ENCODE measurements around the gene RBM28.

The RBM28 gene

DNA sequence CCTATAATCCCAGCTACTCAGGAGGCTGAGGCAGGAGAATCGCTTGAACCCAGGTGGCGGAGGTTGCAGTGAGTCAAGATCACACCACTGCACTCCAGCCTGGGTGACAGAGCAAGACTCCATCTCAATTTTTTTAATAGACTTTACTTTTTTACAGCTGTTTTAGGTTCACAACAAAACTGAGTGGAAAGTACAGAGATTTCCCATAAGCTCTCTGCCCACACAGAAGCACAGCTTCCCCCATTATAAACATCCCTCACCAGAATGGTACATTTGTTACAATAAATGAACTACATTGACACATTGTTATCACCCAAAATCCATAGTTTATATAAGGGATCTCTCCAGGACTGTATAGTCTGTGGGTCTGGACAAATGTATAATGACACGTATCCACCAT, 32.4 kb upstream of the RBM28 start:
- DNase-seq (ENCODE audit: extremely low read depth in 1 of 2, low read depth in 1 of 2), result no peak

- DNase-seq (ENCODE audit: extremely low read depth in 1 of 2, low read depth in 1 of 2), result no peak
These were observed 30.3 kb upstream of the RBM28 start for GRCh38 chr7:128374041-128374440.

- DNase-seq (ENCODE audit: extremely low read depth in 1 of 2, low read depth in 1 of 2), result no peak
These were observed 29.9 kb upstream of the RBM28 start for GRCh38 chr7:128373606-128374005.

DNA sequence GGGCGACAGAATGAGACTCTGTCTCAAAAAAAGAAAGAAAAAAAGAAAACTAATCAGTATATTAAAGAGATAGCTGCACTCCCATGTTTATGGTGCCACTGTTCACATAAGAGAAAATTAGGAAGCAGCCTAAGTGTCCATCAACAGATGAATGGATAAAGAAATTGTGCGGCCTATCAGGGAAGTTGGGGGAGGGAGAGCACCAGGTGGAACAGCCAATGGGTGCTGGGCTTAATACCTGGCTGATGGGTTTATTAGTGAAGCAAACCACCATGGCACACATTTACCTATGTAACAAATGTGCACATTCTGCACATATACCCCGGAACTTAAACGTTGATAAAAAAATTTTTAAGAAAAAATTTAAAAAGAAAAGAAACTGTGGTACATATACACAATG, 26.8 kb upstream of the RBM28 start:
- no peak for DNase-seq (ENCODE audit: extremely low read depth in 1 of 2, low read depth in 1 of 2)

- DNase-seq (ENCODE audit: extremely low read depth in 1 of 2, low read depth in 1 of 2), result no peak
These were observed 23.3 kb upstream of the RBM28 start for GRCh38 chr7:128366986-128367385.

- no peak for DNase-seq (ENCODE audit: extremely low read depth in 1 of 2, low read depth in 1 of 2)
These were observed 22.6 kb upstream of the RBM28 start for GRCh38 chr7:128366300-128366699.

GRCh38 chr7:128365432-128365831, 21.7 kb upstream of the RBM28 start:
- DNase-seq (ENCODE audit: extremely low read depth in 1 of 2, low read depth in 1 of 2), result no peak

GRCh38 chr7:128364166-128364870, 20.6 kb upstream of the RBM28 start:
- no peak for DNase-seq (ENCODE audit: extremely low read depth in 1 of 2, low read depth in 1 of 2)

DNA sequence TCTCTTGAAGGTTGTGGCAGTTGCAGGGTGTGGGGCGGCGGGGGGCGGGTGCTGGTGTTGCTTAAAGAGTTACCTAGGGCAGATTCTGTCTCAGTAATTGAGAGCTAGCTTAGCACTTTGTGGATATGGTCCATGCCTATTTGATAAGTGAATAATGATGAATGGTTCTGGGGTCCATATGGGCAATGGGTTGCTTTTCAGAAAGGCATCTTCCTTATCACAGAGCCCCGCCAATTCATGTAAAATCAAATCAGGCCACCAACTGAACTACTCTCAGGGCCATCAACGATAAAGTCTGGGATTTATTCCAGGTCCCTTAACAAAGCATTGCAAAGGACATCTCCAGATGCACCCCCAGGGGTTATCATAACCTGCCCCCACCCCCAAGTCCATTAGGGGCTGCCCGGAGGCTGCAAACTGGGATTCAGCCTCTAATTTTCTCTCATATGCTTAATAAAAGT, 19.6 kb upstream of the RBM28 start:
- DNase-seq (ENCODE audit: extremely low read depth in 1 of 2, low read depth in 1 of 2), result no peak

- no peak for DNase-seq (ENCODE audit: extremely low read depth in 1 of 2, low read depth in 1 of 2)
These were observed 19.0 kb upstream of the RBM28 start for GRCh38 chr7:128362670-128363069.

DNA sequence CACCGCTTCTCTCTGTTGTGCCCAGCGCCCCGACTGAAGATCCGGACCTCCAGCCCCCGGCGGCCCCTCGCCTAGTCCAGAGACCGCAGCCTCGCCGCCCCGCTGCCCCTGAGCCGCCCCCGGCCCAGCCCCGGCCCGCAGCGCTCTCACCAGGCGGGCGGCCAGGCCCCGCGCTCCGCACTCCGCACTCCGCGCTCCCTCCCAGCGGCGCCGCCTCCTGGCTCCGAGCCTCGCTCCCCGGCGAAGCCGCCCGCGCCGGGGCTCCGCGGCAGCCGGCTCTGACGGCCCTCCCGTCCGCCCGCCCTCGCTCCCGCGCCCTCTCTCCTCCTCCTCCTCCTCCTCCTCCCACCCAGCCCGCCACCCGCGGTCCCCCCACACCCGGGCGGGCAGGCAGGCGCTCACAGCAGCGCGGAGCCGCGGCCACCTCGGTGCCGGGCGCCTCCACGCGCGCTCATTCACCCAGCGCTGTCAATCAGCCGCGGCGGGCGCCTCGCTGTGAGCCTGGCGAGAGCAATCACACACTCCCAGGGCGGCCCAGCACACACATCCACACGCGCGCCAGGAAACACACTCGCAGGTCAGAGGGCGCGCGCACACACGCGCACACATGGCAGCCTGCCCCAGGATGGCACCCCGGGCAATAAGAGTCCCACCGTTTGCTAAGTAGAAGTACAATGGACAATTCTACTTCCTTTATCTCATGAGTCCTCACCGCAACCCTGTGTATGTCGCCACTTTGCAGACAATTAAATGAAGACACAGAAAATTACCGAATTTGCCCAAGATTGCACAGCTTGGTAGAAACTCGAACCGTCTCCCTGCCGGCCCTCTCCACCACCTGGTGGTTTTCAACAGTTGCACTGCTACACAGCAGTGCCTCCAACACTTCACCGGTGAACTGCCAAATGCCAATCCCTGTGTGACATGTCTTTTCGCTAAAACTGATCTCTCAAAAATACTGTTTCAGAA, 18.0 kb upstream of the RBM28 start, which contains the start of gene PRRT4:
Gene PRRT4, minus strand, starts transcription at position 280 of the 969 bp plus-strand sequence.
- no peak for DNase-seq (ENCODE audit: extremely low read depth in 1 of 2, low read depth in 1 of 2)

- DNase-seq (ENCODE audit: extremely low read depth in 1 of 2, low read depth in 1 of 2), result no peak
These were observed 16.6 kb upstream of the RBM28 start for GRCh38 chr7:128360359-128360678.

DNA sequence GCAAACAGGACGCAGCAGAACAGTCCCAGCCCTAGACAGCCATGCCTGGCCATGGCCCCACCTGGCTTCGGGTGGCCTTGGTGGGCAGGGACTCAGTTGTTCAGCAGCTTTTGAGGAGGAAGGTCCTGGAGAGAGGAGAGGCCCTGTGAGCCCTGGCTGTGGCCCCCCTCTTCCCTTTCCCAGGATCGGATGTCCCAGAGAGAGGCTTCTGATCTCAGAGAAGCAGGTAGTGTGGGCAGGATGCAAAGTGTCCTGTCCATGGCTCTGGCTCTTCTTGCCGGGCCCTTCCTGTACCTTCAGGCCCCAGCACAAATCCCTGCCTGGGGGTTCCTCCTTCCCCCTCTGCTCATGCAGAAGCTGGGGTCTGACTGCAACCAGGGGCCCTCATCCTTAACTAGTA, 16.2 kb upstream of the RBM28 start:
- DNase-seq (ENCODE audit: extremely low read depth in 1 of 2, low read depth in 1 of 2), result no peak

- no peak for DNase-seq (ENCODE audit: extremely low read depth in 1 of 2, low read depth in 1 of 2)
These were observed 15.6 kb upstream of the RBM28 start for GRCh38 chr7:128359336-128359735.

DNA sequence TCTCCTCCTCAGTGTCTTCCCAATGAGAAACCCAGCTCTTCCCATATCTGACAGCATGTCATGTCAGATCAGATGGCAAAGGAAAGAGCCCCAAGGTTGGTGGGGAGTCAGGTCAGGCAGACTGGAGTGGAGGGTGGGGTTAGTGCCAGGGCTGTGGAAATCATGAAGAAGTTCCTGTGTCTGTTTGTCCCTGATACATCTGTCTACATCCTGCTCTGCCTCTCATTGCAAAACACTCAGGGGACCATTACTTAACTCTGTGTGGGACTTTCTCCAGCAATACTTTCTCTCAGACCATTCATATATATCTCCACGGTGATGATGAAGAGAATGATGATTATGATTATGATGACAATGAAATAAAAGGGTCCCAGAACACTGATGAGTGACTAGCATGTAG, 14.5 kb upstream of the RBM28 start:
- no peak for DNase-seq (ENCODE audit: extremely low read depth in 1 of 2, low read depth in 1 of 2)

DNA sequence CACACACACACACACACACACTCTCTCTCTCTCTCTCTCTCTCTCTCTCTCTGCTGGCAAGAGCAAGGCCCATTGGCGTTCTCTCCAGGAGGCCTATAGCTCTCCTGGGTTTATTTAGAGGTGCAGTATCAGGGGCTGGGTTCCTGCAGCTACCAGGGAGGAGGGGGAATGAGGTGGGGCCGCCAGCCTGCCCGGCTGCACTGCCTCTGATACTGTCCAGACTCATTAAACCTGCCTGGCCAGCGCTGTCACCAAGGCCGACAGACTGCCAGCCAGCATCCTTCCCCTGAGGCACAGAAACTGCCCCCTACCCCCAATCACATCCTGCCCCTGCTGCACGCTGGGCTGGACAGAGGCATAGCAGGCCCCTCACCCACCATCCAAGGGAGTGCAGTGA, 13.5 kb upstream of the RBM28 start:
- no peak for DNase-seq (ENCODE audit: extremely low read depth in 1 of 2, low read depth in 1 of 2)

GRCh38 chr7:128356546-128357216, 13.0 kb upstream of the RBM28 start:
- no peak for DNase-seq (ENCODE audit: extremely low read depth in 1 of 2, low read depth in 1 of 2)

DNA sequence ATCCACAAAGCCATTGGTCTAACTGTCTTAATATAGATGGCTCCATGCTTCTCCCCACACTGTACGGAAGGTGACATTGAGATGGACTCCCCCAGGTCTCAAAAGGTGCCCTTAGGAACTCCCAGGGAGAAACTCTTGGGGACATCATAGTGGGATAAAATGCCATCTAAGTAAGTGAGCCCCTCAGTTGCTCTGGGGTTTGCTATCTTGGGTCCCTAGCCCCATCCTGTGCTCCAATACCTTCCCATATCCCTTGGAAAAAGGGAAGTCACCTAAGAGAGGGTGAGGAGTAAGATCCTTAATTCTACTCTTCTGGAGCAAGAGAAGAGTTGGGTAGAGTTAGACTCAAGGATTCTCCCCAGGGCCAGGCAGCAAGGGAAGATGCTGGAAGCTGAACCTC, 9.9 kb upstream of the RBM28 start:
- DNase-seq (ENCODE audit: extremely low read depth in 1 of 2, low read depth in 1 of 2), result no peak

- DNase-seq (ENCODE audit: extremely low read depth in 1 of 2, low read depth in 1 of 2), result no peak
These were observed 9.5 kb upstream of the RBM28 start for GRCh38 chr7:128353189-128353588.

GRCh38 chr7:128352636-128353035, 8.9 kb upstream of the RBM28 start:
- no peak for DNase-seq (ENCODE audit: extremely low read depth in 1 of 2, low read depth in 1 of 2)

DNA sequence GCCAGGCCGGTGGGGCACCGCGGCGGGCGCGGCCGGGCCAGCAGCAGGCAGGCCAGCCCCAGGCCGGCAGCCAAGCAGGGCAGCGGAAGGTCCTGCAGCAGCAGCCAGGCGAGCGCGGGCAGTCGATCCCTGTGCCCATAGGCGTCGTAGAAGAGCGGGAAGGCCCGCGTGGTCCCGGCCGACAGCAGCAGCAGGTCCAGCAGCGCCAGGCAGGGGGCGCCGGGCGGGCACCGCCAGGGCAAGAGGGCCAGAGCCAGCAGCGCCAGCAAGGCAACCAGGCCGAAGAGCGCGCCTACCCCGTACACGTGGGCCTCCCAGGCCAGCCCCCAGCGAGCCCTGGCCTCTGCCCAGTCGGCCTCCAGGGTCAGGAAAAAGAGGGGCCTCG, 8.4 kb upstream of the RBM28 start:
- DNase-seq (ENCODE audit: extremely low read depth in 1 of 2, low read depth in 1 of 2), result no peak

Measured in stimulated activated CD8-positive, alpha-beta memory T cell treated with anti-CD3 and anti-CD28 coated beads, Interleukin-7, amount 100 ng/mL, for 48 hours (primary cell).